HepG2 (cell line): ENCODE measurements around the gene IL18. TPM values are rescaled to one million over a fixed set of nuclear protein-coding genes. Genes with fewer than 3 reads are reported as not detected.
A peak's percentile ranks its signal among the peaks of the same experiment; 100 is the strongest.

Source experiments
- ATAC-seq: fragments of 200-7000 bp; cut with Tn5 transposase; 3 replicates; pipeline ENCODE4 v1.9.1; 2020; ENCODE audit warnings: mild to moderate bottlenecking, moderate library complexity
- BruUV-seq: library from RNA; stranded (reverse); fragments of 400-500 nt; replicated peaks from 2 replicates; lab custom pipeline; 2021; lab: Mats Ljungman, UMichigan
- CTCF ChIA-PET: fragments of 300-600 bp; formaldehyde crosslinking; extraction: SDS; loops from one replicate; lab custom pipeline; 2021; ENCODE audit warnings: low total read pairs, inconsistent platforms, low intra/inter-chr PET ratio; lab: Yijun Ruan, JAX
- POLR2A ChIA-PET: fragments of 350-600 bp; sonication (Branson Sonifier 250); formaldehyde crosslinking; loops from one replicate; lab custom pipeline; 2020; ENCODE audit warnings: antibody characterized with exemption, inconsistent platforms; lab: Yijun Ruan, JAX
- DNase-seq: peaks from one replicate; pipeline ENCODE4 v3.0.0-alpha.2; 2015; ENCODE audit warnings: low spot score
- FAIRE-seq: peaks from 3 replicates; lab custom pipeline; 2011; peaks lifted over from hg19 to GRCh38; lab: Jason Lieb, UNC
- H2AFZ ChIP-seq: one replicate; pipeline ENCODE4 v1.6.1; 2011; ENCODE audit warnings: low read length, inconsistent platforms
- H3K27ac ChIP-seq: fragments of 300-600 bp; 3 replicates; pipeline ENCODE4 v1.8.0; 2011; ENCODE audit warnings: mixed run types, mild to moderate bottlenecking, mixed read lengths, low read length, inconsistent platforms; ENCODE audit not compliant: insufficient read depth; ENCODE audit errors: extremely low read length
- H3K27me3 ChIP-seq, 2 experiments: fragments of 200-600 bp in 1 of 2; 2 replicates in 1 of 2; 3 replicates in 1 of 2; pipeline versions ENCODE4 v1.6.0 to v1.8.0; 2011; ENCODE audit warnings: low read length in 2 of 2, mild to moderate bottlenecking in 2 of 2, moderate library complexity in 2 of 2, inconsistent platforms in 1 of 2; ENCODE audit not compliant: insufficient read depth in 2 of 2, control insufficient read depth in 1 of 2
- H3K36me3 ChIP-seq, 2 experiments: fragments of 200-600 bp in 1 of 2; replicated peaks in 1 of 2; 2 replicates in 1 of 2; 3 replicates in 1 of 2; pipeline versions ENCODE4 v1.5.1 to v1.8.0; 2011; ENCODE audit warnings: low read length in 2 of 2, inconsistent platforms in 1 of 2; ENCODE audit not compliant: insufficient read depth in 2 of 2, control insufficient read depth in 1 of 2
- H3K4me1 ChIP-seq: 2 replicates; pipeline ENCODE4 v1.5.1; 2012; ENCODE audit warnings: low read length, inconsistent platforms; ENCODE audit not compliant: insufficient read depth
- H3K4me2 ChIP-seq: 2 replicates; pipeline ENCODE4 v1.6.0; 2011; ENCODE audit warnings: low read depth, low read length, inconsistent platforms
- H3K4me3 ChIP-seq, 3 experiments: fragments of 200-600 bp in 1 of 3; sonication (generic), shearing (Covaris generic) in 1 of 3; replicated peaks in 1 of 3; 2 replicates each; pipeline ENCODE4 v1.5.1; 2011 to 2016; ENCODE audit warnings: low read length in 3 of 3, inconsistent platforms in 2 of 3, low read depth in 2 of 3, mild to moderate bottlenecking in 2 of 3, control low read depth in 1 of 3, mixed read lengths in 1 of 3; ENCODE audit not compliant: insufficient read depth in 1 of 3
- H3K79me2 ChIP-seq: one replicate; pipeline ENCODE4 v1.6.1; 2011; ENCODE audit warnings: low read length, inconsistent platforms; ENCODE audit not compliant: insufficient read depth
- H3K9ac ChIP-seq: 2 replicates; pipeline ENCODE4 v1.6.0; 2011; ENCODE audit warnings: mild to moderate bottlenecking, low read depth, low read length, inconsistent platforms; ENCODE audit not compliant: insufficient read depth
- H3K9me3 ChIP-seq: 2 replicates; pipeline ENCODE4 v1.5.1; 2012; ENCODE audit warnings: mild to moderate bottlenecking, low read length
- H4K20me1 ChIP-seq: 2 replicates; pipeline ENCODE4 v1.6.0; 2011; ENCODE audit warnings: inconsistent platforms, mild to moderate bottlenecking, low read length, moderate library complexity; ENCODE audit not compliant: insufficient read depth
- AKNA ChIP-seq: sonication (generic); formaldehyde crosslinking; IDR thresholded peaks from 2 replicates; pipeline ENCODE4 v1.4.0; 2020; ENCODE audit warnings: missing genetic modification reagents, borderline replicate concordance
- CREM ChIP-seq, 2 experiments: sonication (generic) in 1 of 2; formaldehyde crosslinking in 1 of 2; IDR thresholded peaks; 2 replicates each; pipeline versions ENCODE4 v1.4.0 to v1.6.1; 2016 to 2020; ENCODE audit warnings: antibody characterized with exemption in 1 of 2, mild to moderate bottlenecking in 1 of 2, missing genetic modification reagents in 1 of 2
- FOXO1 ChIP-seq: sonication (generic); formaldehyde crosslinking; IDR thresholded peaks from 2 replicates; pipeline ENCODE4 v1.4.0; 2020; ENCODE audit warnings: missing genetic modification reagents
- RFX5 ChIP-seq: IDR thresholded peaks from 2 replicates; pipeline ENCODE4 v1.6.1; 2011; ENCODE audit warnings: low read depth, low read length, improper control_type of control experiment
- ZXDC ChIP-seq: sonication (generic); formaldehyde crosslinking; IDR thresholded peaks from 2 replicates; pipeline ENCODE4 v1.5.0; 2020; ENCODE audit warnings: mild to moderate bottlenecking, missing genetic modification reagents
- WGBS: methylation state at CpG from one replicate; pipeline ENCODE4 v1.1.6; 2017; ENCODE audit warnings: low lambda C conversion rate; 5-methylcytosine and 5-hydroxymethylcytosine counted together
- in situ Hi-C: cut with HindIII; loops from 2 replicates; pipeline ENCODE4 v1.10.0; 2017; ENCODE audit warnings: low pct_unique_long_range_greater_than_20kb; ENCODE audit not compliant: extremely low pct_ligation_motif_present
- intact Hi-C: fragments of 100-400 bp; cut with micrococcal nuclease; formaldehyde crosslinking; loops from one replicate; pipeline ENCODE4 v1.10.0; 2022; ENCODE audit not compliant: unreplicated experiment
- polyA plus RNA-seq, 8 experiments: library from polyadenylated mRNA; depleted of rRNA in 3 of 8; stranded (reverse) in 7 of 8; unstranded in 1 of 8; fragments of >200 nt; fragmentation: Illumina TruSeq in 4 of 8; extraction: Trizol in 4 of 8; gene quantifications; 2 replicates each; pipeline versions ENCODE4 v1.2.1 to v1.2.3, GENCODE V29; 2011 to 2016; ENCODE audit warnings: low read depth in 4 of 8, missing spikeins in 1 of 8, mixed read lengths in 1 of 8; ENCODE audit not compliant: insufficient read depth in 1 of 8
- total RNA-seq, 5 experiments: library from RNA; depleted of rRNA; stranded (reverse); fragments of >200 nt; fragmentation: Illumina TruSeq; extraction: Trizol; gene quantifications; 2 replicates each; pipeline ENCODE4 v1.2.3, GENCODE V29; 2016; ENCODE audit warnings: low read depth in 1 of 5
- TF ChIP-seq, protein P1 (sequence below): IDR thresholded peaks from 2 replicates; pipeline ENCODE4 v1.6.1; 2012; ENCODE audit warnings: low read depth, low read length, improper control_type of control experiment
- TF ChIP-seq, protein P2 (sequence below): sonication (generic); formaldehyde crosslinking; IDR thresholded peaks from 2 replicates; pipeline ENCODE4 v1.5.1; 2020; ENCODE audit warnings: missing genetic modification reagents, mild to moderate bottlenecking, borderline replicate concordance

Gene IL18
- total and polyA plus RNA-seq, 2 of the 13 experiments (the other 11 are each of a cell fraction or from before 2014, with no cell fraction given), result 0.89 to 2.7 TPM

DNA sequence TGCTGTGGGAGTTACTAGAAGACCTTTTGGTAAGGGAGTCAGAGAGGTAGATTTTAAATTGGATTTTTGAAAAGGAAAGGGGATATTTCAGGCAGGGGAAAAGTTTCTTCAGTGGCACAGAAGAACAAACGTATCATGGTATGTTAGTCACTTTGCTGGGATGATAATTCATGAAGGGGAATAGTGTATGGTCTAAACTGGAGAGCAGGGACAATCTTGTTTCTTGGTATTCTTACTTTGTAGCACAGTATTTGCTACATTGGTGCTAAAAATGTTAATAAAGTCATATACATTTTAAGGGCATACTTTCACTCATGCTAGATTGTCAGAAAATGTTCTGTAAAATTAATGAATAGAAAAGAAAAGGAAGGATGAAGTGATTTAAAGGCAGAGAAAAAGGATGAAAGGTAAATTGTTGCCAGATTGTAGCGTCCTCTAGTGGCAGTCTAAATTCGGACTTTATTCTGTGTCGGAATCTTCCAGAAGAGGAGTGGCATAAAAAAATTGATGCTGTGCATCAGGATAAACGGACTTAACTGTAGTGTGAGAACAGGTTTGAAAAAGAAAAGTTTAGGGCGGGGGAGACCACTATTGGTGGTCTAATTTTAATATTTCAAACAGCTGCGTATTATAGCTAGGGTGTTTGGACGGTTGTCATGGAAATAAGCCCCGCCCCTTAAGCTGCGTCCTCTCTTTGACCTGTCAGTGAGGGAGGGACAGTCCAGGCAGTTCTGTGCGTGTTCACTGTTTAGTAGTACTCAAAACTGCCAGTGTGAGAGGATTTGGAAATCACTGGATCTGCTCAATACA is 11.1 kb upstream of the IL18 start, which contains the start of gene BCO2 (continued):
- TF ChIP-seq, protein P1, sequence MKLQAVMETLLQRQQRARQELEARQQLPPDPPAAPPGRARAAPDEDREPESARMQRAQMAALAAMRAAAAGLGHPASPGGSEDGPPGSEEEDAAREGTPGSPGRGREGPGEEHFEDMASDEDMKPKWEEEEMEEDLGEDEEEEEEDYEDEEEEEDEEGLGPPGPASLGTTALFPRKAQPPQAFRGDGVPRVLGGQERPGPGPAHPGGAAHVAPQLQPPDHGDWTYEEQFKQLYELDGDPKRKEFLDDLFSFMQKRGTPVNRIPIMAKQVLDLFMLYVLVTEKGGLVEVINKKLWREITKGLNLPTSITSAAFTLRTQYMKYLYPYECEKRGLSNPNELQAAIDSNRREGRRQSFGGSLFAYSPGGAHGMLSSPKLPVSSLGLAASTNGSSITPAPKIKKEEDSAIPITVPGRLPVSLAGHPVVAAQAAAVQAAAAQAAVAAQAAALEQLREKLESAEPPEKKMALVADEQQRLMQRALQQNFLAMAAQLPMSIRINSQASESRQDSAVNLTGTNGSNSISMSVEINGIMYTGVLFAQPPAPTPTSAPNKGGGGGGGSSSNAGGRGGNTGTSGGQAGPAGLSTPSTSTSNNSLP, result peak; percentile 53; the same call in 1 of the 2 replicates
- TF ChIP-seq FOXO1 (CRISPR knock-in tag), result no peak
- TF ChIP-seq, all 625 proteins: peak for 13

GRCh38 chr11:112173152-112173551 is 9.3 kb upstream of the IL18 start:
- intact Hi-C loops (no loop called here), in situ Hi-C loops (no loop called here)
- no peaks in the 10 kb centered on the region for H4K20me1 ChIP-seq
- FAIRE-seq (no peak), ATAC-seq (no peak), DNase-seq (no peak)
- no peaks in the 10 kb centered on the region for H3K36me3 ChIP-seq
- H3K4me3 ChIP-seq, result no peak overlapping the region
- 31% methylated on average over 3 of the region's 3 CpGs for WGBS
- ChIA-PET POLR2A (no interaction called here), CTCF (no interaction called here)
- no peaks in the 10 kb centered on the region for H3K9me3 ChIP-seq
- BruUV-seq, result no TSS peak
- no peak overlapping the region for H2AFZ ChIP-seq
- no peaks in the 10 kb centered on the region for H3K79me2 ChIP-seq
- H3K27me3 ChIP-seq, result no peaks in the 10 kb centered on the region
- H3K4me2 ChIP-seq, result no peak overlapping the region
- H3K4me1 ChIP-seq, result peaks cover 13% of the 10 kb centered on the region
- H3K9ac ChIP-seq, result no peak overlapping the region
- H3K27ac ChIP-seq, result no peak overlapping the region
- TF ChIP-seq RFX5 (no peak), CREM (IDR thresholded peaks at IDR 0.05) (no peak), CREM (CRISPR knock-in tag; IDR thresholded peaks at IDR 0.05) (no peak), AKNA (no peak), ZXDC (CRISPR knock-in tag) (no peak)
- TF ChIP-seq, protein P2, sequence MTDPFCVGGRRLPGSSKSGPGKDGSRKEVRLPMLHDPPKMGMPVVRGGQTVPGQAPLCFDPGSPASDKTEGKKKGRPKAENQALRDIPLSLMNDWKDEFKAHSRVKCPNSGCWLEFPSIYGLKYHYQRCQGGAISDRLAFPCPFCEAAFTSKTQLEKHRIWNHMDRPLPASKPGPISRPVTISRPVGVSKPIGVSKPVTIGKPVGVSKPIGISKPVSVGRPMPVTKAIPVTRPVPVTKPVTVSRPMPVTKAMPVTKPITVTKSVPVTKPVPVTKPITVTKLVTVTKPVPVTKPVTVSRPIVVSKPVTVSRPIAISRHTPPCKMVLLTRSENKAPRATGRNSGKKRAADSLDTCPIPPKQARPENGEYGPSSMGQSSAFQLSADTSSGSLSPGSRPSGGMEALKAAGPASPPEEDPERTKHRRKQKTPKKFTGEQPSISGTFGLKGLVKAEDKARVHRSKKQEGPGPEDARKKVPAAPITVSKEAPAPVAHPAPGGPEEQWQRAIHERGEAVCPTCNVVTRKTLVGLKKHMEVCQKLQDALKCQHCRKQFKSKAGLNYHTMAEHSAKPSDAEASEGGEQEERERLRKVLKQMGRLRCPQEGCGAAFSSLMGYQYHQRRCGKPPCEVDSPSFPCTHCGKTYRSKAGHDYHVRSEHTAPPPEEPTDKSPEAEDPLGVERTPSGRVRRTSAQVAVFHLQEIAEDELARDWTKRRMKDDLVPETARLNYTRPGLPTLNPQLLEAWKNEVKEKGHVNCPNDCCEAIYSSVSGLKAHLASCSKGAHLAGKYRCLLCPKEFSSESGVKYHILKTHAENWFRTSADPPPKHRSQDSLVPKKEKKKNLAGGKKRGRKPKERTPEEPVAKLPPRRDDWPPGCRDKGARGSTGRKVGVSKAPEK (CRISPR knock-in tag), result no peak
